Sigmoid colon (tissue), 3 donors: ENCODE data around the gene CSF3R.

Source experiments
- CTCF ChIP-seq, 4 experiments: fragments of 450-650 bp in 3 of 4; fragments of 200-600 bp in 1 of 4; IDR thresholded peaks; one replicate each; pipeline ENCODE4 v1.5.1; 2016 to 2019; ENCODE audit warnings: antibody characterized with exemption in 4 of 4, mild to moderate bottlenecking in 3 of 4, moderate library complexity in 2 of 4
- POLR2A ChIP-seq, 2 donors: fragments of 450-650 bp; IDR thresholded peaks; one replicate each; pipeline ENCODE4 v1.6.1; 2016; ENCODE audit warnings: antibody characterized with exemption in 2 of 2, mild to moderate bottlenecking in 2 of 2, moderate library complexity in 2 of 2

GRCh38 chr1:36433102-36433501 is 49.6 kb downstream of the CSF3R start:
- no peak for TF ChIP-seq CTCF (IDR thresholded peaks at IDR 0.05)
- TF ChIP-seq POLR2A (IDR thresholded peaks at IDR 0.05): no peak
